Neural progenitor cell (in vitro differentiated cells): ENCODE measurements around the gene SPATA13. TPM values are rescaled to one million over a fixed set of nuclear protein-coding genes. Genes with fewer than 3 reads are reported as not detected.

Experiments
- DNase-seq: peaks from one replicate; pipeline ENCODE4 v3.0.0-alpha.2; 2016; ENCODE audit warnings: low spot score
- H2AFZ ChIP-seq: fragments of 200-600 bp; sonication (generic); replicated peaks from 2 replicates; pipeline ENCODE4 v1.6.1; 2016; ENCODE audit warnings: antibody characterized with exemption
- H3F3A ChIP-seq: fragments of 200-600 bp; sonication (generic); 2 replicates; pipeline ENCODE4 v1.6.1; 2016; ENCODE audit warnings: antibody characterized with exemption, low read depth
- H3K27ac ChIP-seq: fragments of 200-600 bp; sonication (generic); 2 replicates; pipeline ENCODE4 v1.5.1; 2016; ENCODE audit warnings: mild to moderate bottlenecking
- H3K27me3 ChIP-seq: fragments of 200-600 bp; sonication (generic); 2 replicates; pipeline ENCODE4 v1.6.1; 2016; ENCODE audit warnings: mild to moderate bottlenecking, moderate library complexity
- H3K36me3 ChIP-seq: fragments of 200-600 bp; sonication (generic); 2 replicates; pipeline ENCODE4 v1.5.1; 2016
- H3K4me1 ChIP-seq: fragments of 200-600 bp; sonication (generic); 2 replicates; pipeline ENCODE4 v1.6.1; 2016; ENCODE audit warnings: mixed run types
- H3K4me2 ChIP-seq: fragments of 200-600 bp; sonication (generic); 2 replicates; pipeline ENCODE4 v1.6.1; 2016
- H3K4me3 ChIP-seq: fragments of 200-600 bp; sonication (generic); 2 replicates; pipeline ENCODE4 v1.5.1; 2016
- H3K79me2 ChIP-seq: fragments of 200-600 bp; sonication (generic); 2 replicates; pipeline ENCODE4 v1.6.1; 2016; ENCODE audit warnings: low read depth
- H3K9ac ChIP-seq: fragments of 200-600 bp; sonication (generic); 2 replicates; pipeline ENCODE4 v1.6.1; 2016
- H3K9me3 ChIP-seq: fragments of 200-600 bp; sonication (generic); 2 replicates; pipeline ENCODE4 v1.5.1; 2016; ENCODE audit warnings: low read depth
- H4K20me1 ChIP-seq: fragments of 200-600 bp; sonication (generic); 2 replicates; pipeline ENCODE4 v1.6.1; 2016; ENCODE audit warnings: low read depth
- H3K27ac Mint-ChIP-seq: 3 replicates; pipeline ENCODE4 v1.8.0; 2021; ENCODE audit warnings: mixed read lengths
- H3K27me3 Mint-ChIP-seq: 2 replicates; pipeline ENCODE4 v1.8.0; 2022; ENCODE audit warnings: low read depth, mild to moderate bottlenecking, inconsistent platforms, moderate library complexity, mixed read lengths; ENCODE audit not compliant: insufficient read depth
- H3K36me3 Mint-ChIP-seq: 3 replicates; pipeline ENCODE4 v1.8.0; 2021; ENCODE audit warnings: mixed read lengths
- H3K4me1 Mint-ChIP-seq: 3 replicates; pipeline ENCODE4 v1.8.0; 2021; ENCODE audit warnings: mixed read lengths
- H3K4me3 Mint-ChIP-seq: 3 replicates; pipeline ENCODE4 v1.8.0; 2021; ENCODE audit warnings: mild to moderate bottlenecking, moderate library complexity, mixed read lengths
- H3K9me3 Mint-ChIP-seq: 3 replicates; pipeline ENCODE4 v1.8.0; 2020; ENCODE audit warnings: mixed read lengths
- EZH2 ChIP-seq: fragments of 200-600 bp; sonication (generic); IDR thresholded peaks from 2 replicates; pipeline ENCODE4 v1.6.1; 2017; ENCODE audit warnings: antibody characterized with exemption, mild to moderate bottlenecking, moderate library complexity
- EZH2phosphoT487 ChIP-seq: fragments of 200-600 bp; sonication (generic); IDR thresholded peaks from 2 replicates; pipeline ENCODE4 v1.6.1; 2017; ENCODE audit warnings: antibody characterized with exemption
- total RNA-seq: library from RNA; depleted of rRNA; stranded (reverse); fragments of >200 nt; gene quantifications from 2 replicates; pipeline ENCODE4 v1.2.3, GENCODE V29; 2015; ENCODE audit warnings: low replicate concordance
- TF ChIP-seq, protein P1 (sequence below): fragments of 200-600 bp; sonication (generic); IDR thresholded peaks from 2 replicates; pipeline ENCODE4 v1.5.1; 2017; ENCODE audit warnings: antibody characterized with exemption, mild to moderate bottlenecking

The SPATA13 gene
- total RNA-seq, 1 donor from 2014 or later, result 15.9 TPM

DNA sequence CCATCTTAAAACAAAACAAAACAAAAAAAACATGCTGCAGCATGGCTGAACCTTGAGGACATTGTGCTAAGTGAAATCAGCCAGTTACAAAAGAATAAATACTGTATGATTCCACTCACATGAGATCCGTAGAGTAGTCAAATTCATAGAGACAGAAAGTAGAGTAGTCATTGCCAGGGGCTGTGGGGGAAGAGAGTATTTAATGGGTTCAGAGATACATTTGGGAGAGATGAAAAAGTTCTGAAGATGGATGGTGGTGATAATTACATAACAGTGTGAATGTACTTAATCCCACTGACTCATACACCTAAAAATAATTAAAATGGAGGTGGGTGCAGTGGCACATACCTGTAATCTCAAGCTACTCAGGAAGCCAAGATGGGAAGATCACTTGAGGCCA lies 76.8 kb downstream of the SPATA13 start:
- Histone ChIP-seq H4K20me1 (no peaks in the 10 kb centered on the region), H3K79me2 (no peaks in the 10 kb centered on the region), H3K4me1 (peaks cover 8% of the 10 kb centered on the region), H3K4me3 (no peak overlapping the region), H3K36me3 (no peaks in the 10 kb centered on the region), H3F3A (peaks cover 3% of the 10 kb centered on the region), H3K9ac (no peak overlapping the region), H2AFZ (no peak overlapping the region), H3K27me3 (no peaks in the 10 kb centered on the region), H3K4me2 (no peak overlapping the region), H3K27ac (no peak overlapping the region), H3K9me3 (no peaks in the 10 kb centered on the region)
- Mint-ChIP-seq H3K4me3 (no peak overlapping the region), H3K9me3 (no peaks in the 10 kb centered on the region), H3K4me1 (peaks cover 35% of the 10 kb centered on the region), H3K27me3 (no peaks in the 10 kb centered on the region), H3K27ac (no peak overlapping the region), H3K36me3 (peaks cover 4% of the 10 kb centered on the region)
- no peak for DNase-seq
- TF ChIP-seq EZH2, result no peak
- TF ChIP-seq, protein P1, sequence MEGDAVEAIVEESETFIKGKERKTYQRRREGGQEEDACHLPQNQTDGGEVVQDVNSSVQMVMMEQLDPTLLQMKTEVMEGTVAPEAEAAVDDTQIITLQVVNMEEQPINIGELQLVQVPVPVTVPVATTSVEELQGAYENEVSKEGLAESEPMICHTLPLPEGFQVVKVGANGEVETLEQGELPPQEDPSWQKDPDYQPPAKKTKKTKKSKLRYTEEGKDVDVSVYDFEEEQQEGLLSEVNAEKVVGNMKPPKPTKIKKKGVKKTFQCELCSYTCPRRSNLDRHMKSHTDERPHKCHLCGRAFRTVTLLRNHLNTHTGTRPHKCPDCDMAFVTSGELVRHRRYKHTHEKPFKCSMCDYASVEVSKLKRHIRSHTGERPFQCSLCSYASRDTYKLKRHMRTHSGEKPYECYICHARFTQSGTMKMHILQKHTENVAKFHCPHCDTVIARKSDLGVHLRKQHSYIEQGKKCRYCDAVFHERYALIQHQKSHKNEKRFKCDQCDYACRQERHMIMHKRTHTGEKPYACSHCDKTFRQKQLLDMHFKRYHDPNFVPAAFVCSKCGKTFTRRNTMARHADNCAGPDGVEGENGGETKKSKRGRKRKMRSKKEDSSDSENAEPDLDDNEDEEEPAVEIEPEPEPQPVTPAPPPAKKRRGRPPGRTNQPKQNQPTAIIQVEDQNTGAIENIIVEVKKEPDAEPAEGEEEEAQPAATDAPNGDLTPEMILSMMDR, result no peak
- no peak for TF ChIP-seq EZH2phosphoT487

DNA sequence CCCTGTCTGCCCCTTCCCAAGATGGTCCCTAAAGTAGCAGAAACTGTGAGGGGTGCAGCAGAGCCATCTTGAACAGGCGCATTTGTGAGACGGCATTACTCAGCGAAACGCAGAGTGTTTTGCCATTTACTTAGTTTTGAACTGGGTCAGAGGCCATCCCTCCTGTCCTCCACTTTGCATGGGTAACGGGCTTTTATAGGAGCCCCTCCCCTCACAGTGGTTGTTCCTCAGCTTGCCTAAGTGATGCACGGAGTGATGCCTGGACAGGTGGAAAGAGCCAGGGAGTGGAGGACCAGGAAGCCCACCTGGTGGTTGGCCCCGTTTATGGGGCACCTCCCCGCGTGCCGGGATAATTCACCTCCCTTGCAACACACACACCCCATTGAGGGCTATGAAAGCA lies 80.8 kb downstream of the SPATA13 start:
- TF ChIP-seq, protein P1, result no peak
- no peak for TF ChIP-seq EZH2phosphoT487
- TF ChIP-seq EZH2, result no peak
- H3K4me2 ChIP-seq, result no peak overlapping the region

DNA sequence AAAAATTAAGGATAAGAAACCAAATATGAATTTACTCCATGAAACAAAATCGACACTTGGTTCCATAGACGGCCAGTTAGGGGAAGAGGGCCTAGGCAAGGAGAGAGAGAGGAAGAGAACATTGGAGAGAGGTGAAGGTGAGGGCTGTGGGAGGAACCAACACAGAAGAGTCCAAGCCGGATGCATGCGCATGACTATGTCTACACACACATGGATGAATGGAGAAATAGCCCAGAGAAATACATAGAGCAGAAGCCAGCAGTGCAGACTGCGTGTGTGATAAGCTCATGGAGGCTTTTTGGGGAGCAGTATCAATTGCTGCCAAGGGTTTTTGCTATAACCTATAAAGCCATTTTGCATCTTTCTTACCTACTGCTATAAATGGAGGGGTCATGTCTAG lies 81.6 kb downstream of the SPATA13 start:
- TF ChIP-seq EZH2phosphoT487, result no peak
- TF ChIP-seq, protein P1, result no peak
- TF ChIP-seq EZH2, result no peak
- Mint-ChIP-seq H3K4me1 (peaks cover 19% of the 10 kb centered on the region), H3K27ac (no peak overlapping the region), H3K36me3 (peaks cover 3% of the 10 kb centered on the region), H3K9me3 (no peaks in the 10 kb centered on the region), H3K27me3 (peaks cover 3% of the 10 kb centered on the region), H3K4me3 (no peak overlapping the region)
- Histone ChIP-seq H3K36me3 (no peaks in the 10 kb centered on the region), H3K9ac (no peak overlapping the region), H4K20me1 (peaks cover 5% of the 10 kb centered on the region), H3F3A (peaks cover 9% of the 10 kb centered on the region), H3K4me3 (no peak overlapping the region), H3K4me2 (no peak overlapping the region), H3K27ac (no peak overlapping the region), H3K9me3 (no peaks in the 10 kb centered on the region), H3K27me3 (no peaks in the 10 kb centered on the region), H2AFZ (no peak overlapping the region), H3K4me1 (peaks cover 6% of the 10 kb centered on the region), H3K79me2 (no peaks in the 10 kb centered on the region)
- DNase-seq, result no peak

More for the DNA sequence above, 80.8 kb downstream of the SPATA13 start:
- no peak overlapping the region for H3K27ac ChIP-seq
- Mint-ChIP-seq H3K27ac (no peak overlapping the region), H3K27me3 (no peaks in the 10 kb centered on the region), H3K4me3 (no peak overlapping the region), H3K4me1 (peaks cover 14% of the 10 kb centered on the region), H3K36me3 (peaks cover 4% of the 10 kb centered on the region), H3K9me3 (no peaks in the 10 kb centered on the region)
- H3K9ac ChIP-seq, result no peak overlapping the region
- DNase-seq, result peak; percentile 10
- H3K4me3 ChIP-seq, result no peak overlapping the region
- no peaks in the 10 kb centered on the region for H3K79me2 ChIP-seq
- H3F3A ChIP-seq, result peaks cover 3% of the 10 kb centered on the region
- H3K36me3 ChIP-seq, result no peaks in the 10 kb centered on the region
- H3K4me1 ChIP-seq, result no peaks in the 10 kb centered on the region
- no peaks in the 10 kb centered on the region for H3K9me3 ChIP-seq
- H4K20me1 ChIP-seq, result no peaks in the 10 kb centered on the region
- no peak overlapping the region for H2AFZ ChIP-seq
- H3K27me3 ChIP-seq, result no peaks in the 10 kb centered on the region
